GM12801 (cell line): ENCODE measurements around the gene FMNL2.

Experiments used
- TF ChIP-seq, protein P1 (sequence below): IDR thresholded peaks from one replicate; pipeline ENCODE4 v1.5.1; 2011; ENCODE audit warnings: control low read depth; ENCODE audit not compliant: insufficient read length; ENCODE audit errors: extremely low read depth

Gene FMNL2

DNA sequence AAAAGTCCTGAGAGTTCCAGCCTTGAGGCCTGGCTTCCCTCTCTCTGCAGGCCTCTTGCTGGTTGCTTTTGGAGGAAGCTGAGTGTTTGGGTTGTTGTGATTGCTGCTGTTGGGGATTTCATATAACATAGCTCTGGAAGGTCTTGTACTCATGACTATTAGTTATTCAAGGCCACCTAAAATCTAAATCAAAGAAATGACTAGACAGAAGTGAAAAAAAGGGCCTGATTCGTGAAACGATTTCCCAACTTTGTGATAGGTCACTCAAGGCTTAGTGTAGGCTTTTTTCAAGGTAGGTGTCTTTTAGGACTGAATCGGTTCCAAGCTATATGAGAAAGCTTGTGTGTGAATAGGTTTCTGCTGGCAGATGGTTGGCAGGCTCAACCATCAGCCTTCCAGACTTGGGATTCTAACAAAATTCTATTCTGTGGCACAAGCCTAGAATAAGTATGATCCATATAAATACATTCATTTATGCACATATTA lies 164.4 kb downstream of the FMNL2 start:
- TF ChIP-seq, protein P1, sequence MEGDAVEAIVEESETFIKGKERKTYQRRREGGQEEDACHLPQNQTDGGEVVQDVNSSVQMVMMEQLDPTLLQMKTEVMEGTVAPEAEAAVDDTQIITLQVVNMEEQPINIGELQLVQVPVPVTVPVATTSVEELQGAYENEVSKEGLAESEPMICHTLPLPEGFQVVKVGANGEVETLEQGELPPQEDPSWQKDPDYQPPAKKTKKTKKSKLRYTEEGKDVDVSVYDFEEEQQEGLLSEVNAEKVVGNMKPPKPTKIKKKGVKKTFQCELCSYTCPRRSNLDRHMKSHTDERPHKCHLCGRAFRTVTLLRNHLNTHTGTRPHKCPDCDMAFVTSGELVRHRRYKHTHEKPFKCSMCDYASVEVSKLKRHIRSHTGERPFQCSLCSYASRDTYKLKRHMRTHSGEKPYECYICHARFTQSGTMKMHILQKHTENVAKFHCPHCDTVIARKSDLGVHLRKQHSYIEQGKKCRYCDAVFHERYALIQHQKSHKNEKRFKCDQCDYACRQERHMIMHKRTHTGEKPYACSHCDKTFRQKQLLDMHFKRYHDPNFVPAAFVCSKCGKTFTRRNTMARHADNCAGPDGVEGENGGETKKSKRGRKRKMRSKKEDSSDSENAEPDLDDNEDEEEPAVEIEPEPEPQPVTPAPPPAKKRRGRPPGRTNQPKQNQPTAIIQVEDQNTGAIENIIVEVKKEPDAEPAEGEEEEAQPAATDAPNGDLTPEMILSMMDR = no peak

DNA sequence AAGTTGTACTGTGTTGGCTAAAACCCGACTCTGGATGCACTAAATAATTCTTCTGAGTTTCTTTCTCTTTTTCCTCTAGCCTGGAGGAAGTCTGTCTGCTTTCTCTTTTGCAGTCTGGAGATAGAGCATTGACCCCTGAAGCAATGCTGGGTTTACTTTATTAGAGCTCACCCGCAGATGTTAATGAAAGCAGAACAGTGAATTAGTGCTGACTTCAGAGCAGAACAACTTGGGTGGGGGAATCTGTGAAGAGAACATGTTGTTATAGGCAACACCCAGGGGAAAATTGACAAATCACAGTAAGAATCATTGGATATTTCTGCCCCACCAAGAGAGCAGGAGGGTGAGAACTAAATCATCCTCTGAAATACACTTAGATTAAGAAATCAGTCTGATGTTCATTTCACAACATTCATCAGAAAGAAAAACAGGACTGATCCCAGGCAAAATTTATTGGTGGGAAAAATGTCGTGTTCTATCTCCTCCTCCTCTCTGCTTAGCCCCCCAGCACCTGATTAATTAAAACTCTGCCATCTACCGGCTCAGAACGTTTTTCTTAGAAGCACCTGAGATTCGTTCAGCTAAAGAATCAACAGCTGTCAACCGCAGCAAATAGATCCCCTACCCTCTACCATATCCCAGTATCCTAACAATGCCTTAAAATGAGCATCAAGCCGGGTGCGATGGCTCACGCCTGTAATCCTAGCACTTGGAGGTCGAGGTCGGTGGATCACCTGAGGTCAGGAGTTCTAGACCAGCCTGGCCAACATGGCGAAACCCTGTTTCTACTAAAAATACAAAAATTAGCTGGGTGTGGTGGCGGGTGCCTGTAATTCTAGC lies 165.1 kb downstream of the FMNL2 start:
- TF ChIP-seq, protein P1 = no peak

DNA sequence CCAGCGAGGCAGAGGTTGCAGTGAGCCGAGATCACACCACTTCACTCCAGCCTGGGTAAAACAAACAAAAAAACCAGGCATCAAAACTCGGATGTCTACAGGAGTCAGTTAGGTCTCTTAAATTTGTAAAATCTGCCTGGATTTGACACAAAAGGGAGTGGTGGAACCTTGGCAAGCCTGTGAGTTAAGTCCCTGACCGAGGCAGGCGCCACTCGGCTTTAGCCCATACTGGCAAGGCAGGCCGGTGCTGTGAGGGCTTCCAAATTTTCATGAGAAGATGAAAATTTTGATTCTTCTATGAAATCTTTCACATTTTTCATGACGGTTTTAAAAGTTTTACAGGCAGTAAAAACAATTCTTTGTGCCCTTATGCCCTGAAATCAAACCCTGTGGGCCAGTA lies 165.8 kb downstream of the FMNL2 start:
- TF ChIP-seq, protein P1 = no peak

DNA sequence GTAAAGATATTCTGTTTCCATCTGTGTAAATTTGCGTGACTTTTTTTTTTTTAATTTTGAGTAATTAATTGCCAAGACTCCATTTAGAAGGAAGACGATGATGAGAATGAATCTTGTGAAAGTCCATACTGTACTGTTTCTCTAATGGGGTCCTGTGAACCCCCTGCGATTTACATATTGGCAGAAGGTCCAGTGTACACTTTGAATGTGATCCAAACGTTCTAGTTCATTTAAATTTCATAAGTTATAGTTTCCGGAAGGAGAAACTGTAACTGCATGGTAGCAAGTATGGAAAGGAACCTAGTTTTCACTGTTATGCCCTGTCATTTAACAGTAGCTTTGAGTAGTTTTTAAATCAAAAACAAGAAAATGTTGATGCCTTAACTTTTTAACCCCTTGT lies 166.7 kb downstream of the FMNL2 start:
- TF ChIP-seq, protein P1 = no peak

DNA sequence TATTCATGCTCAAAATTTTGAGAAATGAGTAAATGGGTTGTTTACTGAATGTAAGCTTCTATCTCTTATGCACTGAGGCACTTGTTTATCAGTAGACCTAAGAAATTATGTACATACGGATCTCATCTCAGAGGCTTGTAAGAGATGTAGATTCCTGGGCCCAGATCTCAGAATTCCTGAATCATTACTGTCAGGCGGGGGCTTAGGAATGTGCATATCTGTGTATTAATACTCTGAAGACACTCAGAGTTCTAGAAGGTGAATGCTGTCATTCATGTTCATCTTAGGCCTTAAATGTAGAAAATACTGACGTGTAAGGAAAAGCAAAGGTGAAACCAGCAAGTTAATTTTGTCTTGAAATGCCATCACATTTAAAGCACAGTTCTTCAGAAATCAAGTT lies 169.6 kb downstream of the FMNL2 start:
- TF ChIP-seq, protein P1 = no peak

DNA sequence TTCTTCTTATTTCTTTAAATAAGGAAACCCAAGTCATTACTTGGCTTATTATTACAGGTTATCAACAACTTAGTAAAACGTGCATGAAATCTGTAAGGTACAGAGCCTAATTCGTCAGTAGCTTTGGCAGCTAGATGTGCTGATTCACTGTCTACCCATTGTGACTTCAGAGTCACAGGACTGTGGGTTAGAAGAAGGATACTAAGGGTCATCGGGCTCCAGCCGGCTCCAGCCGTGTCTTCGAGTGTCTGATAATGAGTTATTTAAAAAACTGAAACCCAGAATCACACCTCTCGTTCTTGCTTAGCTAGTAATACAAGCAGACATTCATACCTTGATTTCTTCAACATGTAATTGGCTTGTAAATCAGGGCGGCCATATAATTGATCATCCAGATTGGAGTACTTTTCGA lies 170.5 kb downstream of the FMNL2 start:
- TF ChIP-seq, protein P1 = no peak

DNA sequence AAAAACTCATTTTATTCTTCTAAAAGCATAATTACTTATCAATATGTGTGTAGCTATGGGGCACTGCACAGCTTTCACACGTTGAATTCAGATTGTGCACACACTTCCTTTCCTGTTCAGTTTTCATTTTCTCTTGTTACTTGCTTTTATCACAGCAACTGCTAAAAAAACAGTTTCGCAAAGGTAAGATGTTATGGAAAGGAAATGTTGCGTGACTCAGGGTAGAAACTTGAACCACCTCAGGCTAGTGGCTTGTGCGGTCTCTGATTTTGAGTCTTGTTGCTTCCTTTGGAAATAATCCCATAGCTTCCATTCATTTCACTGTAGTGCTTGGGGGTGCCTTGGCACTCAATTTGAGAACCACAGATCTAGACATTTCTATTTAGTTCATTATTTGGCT lies 171.9 kb downstream of the FMNL2 start:
- TF ChIP-seq, protein P1 = no peak
